Uterus (tissue), 4 donors: ENCODE data around the gene LKAAEAR1. TPM values are rescaled to one million over a fixed set of nuclear protein-coding genes. Genes with fewer than 3 reads are reported as not detected.
"Not testable (repeated sequence)": the region's sequence is repeated elsewhere in the genome, so short reads cannot be mapped to it uniquely, and the experiment has no call there.

Experiments
- DNase-seq, 2 donors: peaks; one replicate each; pipeline ENCODE4 v3.0.0-alpha.2; 2019 to 2020
- H3K27ac ChIP-seq, 2 donors: fragments of 200-600 bp; sonication (generic); 1 replicate in 1 of 2; 2 replicates in 1 of 2; pipeline ENCODE4 v1.5.1; 2016 to 2018
- H3K27me3 ChIP-seq, 2 donors: fragments of 200-600 bp; sonication (generic); one replicate each; pipeline ENCODE4 v1.5.1; 2018 to 2019; ENCODE audit warnings: control low read depth in 1 of 2
- H3K36me3 ChIP-seq, 2 donors: fragments of 200-600 bp; sonication (generic); one replicate each; pipeline ENCODE4 v1.5.1; 2019; ENCODE audit warnings: control low read depth in 1 of 2
- H3K4me1 ChIP-seq, 2 donors: fragments of 200-600 bp; sonication (generic); one replicate each; pipeline ENCODE4 v1.5.1; 2018 to 2019; ENCODE audit warnings: control low read depth in 1 of 2
- H3K4me3 ChIP-seq, 2 donors: fragments of 200-600 bp; sonication (generic); 1 replicate in 1 of 2; 2 replicates in 1 of 2; pipeline ENCODE4 v1.5.1; 2018 to 2019; ENCODE audit warnings: mild to moderate bottlenecking in 1 of 2
- H3K9me3 ChIP-seq, 2 donors: fragments of 200-600 bp; sonication (generic); one replicate each; pipeline ENCODE4 v1.5.1; 2019; ENCODE audit warnings: control low read depth in 1 of 2
- POLR2A ChIP-seq, 2 donors: fragments of 450-650 bp; IDR thresholded peaks; one replicate each; pipeline ENCODE4 v1.6.1; 2016; ENCODE audit warnings: antibody characterized with exemption in 2 of 2, mild to moderate bottlenecking in 1 of 2, moderate library complexity in 1 of 2
- intact Hi-C: fragments of 100-400 bp; cut with DNase I; formaldehyde crosslinking; loops from one replicate; pipeline ENCODE4 v1.15.1; 2023; ENCODE audit warnings: low total_unique reads
- total RNA-seq, 4 donors: library from RNA; depleted of rRNA in 3 of 4; stranded (reverse); fragments of >200 nt in 3 of 4; gene quantifications; one replicate each; pipeline versions ENCODE4 v1.1.0 to v1.2.4, GENCODE V29; 2014 to 2023
- TF ChIP-seq, protein P1 (sequence below), 4 experiments: fragments of 200-600 bp in 2 of 4; fragments of 450-650 bp in 2 of 4; sonication (generic) in 2 of 4; IDR thresholded peaks; one replicate each; pipeline ENCODE4 v1.5.1; 2016 to 2019; ENCODE audit warnings: antibody characterized with exemption in 4 of 4, mild to moderate bottlenecking in 2 of 4, moderate library complexity in 1 of 4
- donor health status: DM: yes; HTN: yes; CAD: no.

Gene LKAAEAR1
- total RNA-seq, 4 donors from 2014 or later = not detected

DNA sequence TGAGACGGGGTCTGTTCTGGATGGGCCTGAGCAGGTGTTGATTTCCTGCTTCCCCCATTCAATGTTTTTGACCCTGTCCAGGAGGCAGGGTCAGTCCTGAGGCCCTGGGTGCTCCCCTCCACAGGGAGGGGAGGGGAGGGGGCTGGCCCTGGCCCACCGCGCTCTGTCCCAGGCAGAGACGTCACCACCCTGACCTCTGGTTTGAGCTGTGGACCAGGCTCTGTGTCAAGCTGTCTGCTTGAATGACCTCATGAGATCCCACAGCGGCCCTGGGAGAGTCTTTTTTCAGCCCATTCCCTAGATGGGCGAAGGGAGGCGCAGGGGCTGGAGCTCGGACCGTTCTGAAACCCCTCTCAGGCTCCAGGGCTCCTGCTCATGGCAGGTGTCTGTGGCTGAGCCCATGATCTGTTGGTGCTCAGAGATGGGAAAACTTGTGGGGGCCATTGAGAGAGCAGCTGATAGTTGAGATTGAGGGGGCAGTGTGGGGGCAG, 8.9 kb upstream of the LKAAEAR1 start:
- no peak overlapping the region for H3K27ac ChIP-seq
- no peak for TF ChIP-seq POLR2A (IDR thresholded peaks at IDR 0.05)
- TF ChIP-seq, protein P1, sequence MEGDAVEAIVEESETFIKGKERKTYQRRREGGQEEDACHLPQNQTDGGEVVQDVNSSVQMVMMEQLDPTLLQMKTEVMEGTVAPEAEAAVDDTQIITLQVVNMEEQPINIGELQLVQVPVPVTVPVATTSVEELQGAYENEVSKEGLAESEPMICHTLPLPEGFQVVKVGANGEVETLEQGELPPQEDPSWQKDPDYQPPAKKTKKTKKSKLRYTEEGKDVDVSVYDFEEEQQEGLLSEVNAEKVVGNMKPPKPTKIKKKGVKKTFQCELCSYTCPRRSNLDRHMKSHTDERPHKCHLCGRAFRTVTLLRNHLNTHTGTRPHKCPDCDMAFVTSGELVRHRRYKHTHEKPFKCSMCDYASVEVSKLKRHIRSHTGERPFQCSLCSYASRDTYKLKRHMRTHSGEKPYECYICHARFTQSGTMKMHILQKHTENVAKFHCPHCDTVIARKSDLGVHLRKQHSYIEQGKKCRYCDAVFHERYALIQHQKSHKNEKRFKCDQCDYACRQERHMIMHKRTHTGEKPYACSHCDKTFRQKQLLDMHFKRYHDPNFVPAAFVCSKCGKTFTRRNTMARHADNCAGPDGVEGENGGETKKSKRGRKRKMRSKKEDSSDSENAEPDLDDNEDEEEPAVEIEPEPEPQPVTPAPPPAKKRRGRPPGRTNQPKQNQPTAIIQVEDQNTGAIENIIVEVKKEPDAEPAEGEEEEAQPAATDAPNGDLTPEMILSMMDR (IDR thresholded peaks at IDR 0.05) = no peak
- H3K9me3 ChIP-seq = no peaks in the 10 kb centered on the region
- no peaks in the 10 kb centered on the region for H3K4me1 ChIP-seq
- no peak for DNase-seq
- H3K36me3 ChIP-seq = no peaks in the 10 kb centered on the region
- H3K27me3 ChIP-seq = no peaks in the 10 kb centered on the region
- H3K4me3 ChIP-seq = no peak overlapping the region
- intact Hi-C loops = no loop called here

DNA sequence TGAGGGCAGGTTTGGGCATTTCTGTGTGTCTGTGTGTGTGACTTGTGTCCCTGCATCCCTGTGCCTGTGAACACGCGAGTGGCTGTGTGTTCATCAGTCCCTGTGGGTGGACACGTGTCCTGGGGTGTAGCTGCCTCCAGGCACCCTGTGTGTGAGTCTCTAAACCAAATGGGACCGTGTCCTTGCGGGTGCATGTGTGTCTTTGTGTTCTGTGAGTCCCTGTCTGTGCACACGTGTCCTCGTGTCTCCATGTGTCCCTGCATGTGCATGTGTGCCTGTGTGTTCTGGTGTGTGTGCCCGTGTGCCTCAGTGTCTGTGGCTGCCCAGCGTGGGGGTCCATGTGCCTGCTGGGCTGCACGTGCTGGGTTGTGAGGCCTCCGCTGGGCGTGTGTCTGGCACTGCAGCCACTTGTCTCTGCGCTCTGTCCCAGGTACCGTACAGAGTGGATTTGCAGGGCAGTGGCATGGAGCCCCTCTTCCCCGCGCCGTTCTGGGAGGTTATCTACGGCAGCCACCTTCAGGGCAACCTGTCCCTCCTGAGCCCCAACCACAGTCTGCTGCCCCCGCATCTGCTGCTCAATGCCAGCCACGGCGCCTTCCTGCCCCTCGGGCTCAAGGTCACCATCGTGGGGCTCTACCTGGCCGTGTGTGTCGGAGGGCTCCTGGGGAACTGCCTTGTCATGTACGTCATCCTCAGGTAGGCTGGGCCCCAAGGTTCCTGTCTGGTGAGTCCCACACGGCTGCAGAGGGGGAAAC, 8.2 kb upstream of the LKAAEAR1 start:
- peaks cover 0 to 4% of the 10 kb centered on the region in 2 donors for H3K9me3 ChIP-seq
- H3K36me3 ChIP-seq = no peaks in the 10 kb centered on the region
- no peaks in the 10 kb centered on the region for H3K4me1 ChIP-seq
- intact Hi-C loops = no loop called here
- TF ChIP-seq, protein P1 (IDR thresholded peaks at IDR 0.05) = no peak
- TF ChIP-seq POLR2A (IDR thresholded peaks at IDR 0.05) = no peak
- H3K27me3 ChIP-seq = no peaks in the 10 kb centered on the region
- H3K4me3 ChIP-seq = no peak overlapping the region
- no peak overlapping the region for H3K27ac ChIP-seq
- no peak for DNase-seq

DNA sequence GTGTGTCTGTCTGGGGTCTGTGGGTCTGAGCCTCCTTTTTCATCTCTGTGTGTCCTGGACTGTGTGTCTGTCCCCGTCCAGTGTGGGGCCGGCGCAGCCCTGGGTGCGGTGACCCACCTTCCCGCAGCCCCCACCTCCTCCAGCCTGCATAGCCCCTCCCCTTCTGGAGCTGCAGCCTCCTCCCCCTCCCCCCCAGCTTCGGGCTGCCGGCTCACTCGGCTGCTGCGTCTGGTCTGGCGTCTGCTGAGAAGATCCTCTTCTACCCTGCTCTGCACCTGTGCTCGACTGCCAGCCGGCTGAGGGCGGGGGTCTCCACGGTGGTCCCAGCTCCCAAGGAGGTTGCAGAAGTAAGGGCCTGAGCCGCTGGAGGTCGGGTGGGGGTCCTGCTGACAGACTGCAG, 7.6 kb upstream of the LKAAEAR1 start:
- H3K4me1 ChIP-seq = no peaks in the 10 kb centered on the region
- intact Hi-C loops = no loop called here
- peaks cover 0 to 4% of the 10 kb centered on the region in 2 donors for H3K9me3 ChIP-seq
- no peaks in the 10 kb centered on the region for H3K27me3 ChIP-seq
- no peak overlapping the region for H3K4me3 ChIP-seq
- TF ChIP-seq, protein P1 (IDR thresholded peaks at IDR 0.05) = no peak
- no peak for TF ChIP-seq POLR2A (IDR thresholded peaks at IDR 0.05)
- no peak for DNase-seq
- H3K27ac ChIP-seq = no peak overlapping the region
- H3K36me3 ChIP-seq = no peaks in the 10 kb centered on the region

DNA sequence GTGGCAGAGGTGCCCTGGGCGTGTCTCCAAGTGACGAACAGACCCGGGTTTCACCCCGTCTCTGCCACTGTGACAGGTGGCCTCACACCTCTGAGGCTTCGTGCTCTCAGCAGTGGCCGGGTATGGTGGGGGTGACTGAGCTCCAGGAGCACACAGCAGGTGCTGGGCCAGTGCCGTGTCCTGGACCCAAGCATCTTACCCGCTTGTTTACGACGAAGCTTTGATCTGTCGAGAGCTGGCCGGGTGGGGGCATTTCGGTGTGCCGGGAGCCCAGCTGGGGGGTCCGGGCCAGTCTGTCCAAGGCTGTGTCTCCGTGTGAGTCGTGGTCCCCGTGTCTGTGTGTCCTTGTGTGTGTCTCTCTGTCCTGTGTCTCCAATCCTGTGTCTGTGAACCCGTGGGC, 7.1 kb upstream of the LKAAEAR1 start:
- Histone ChIP-seq H3K27me3 (no peaks in the 10 kb centered on the region), H3K36me3 (no peaks in the 10 kb centered on the region), H3K27ac (no peak overlapping the region), H3K4me1 (no peaks in the 10 kb centered on the region), H3K4me3 (no peak overlapping the region), H3K9me3 (peaks cover 0 to 4% of the 10 kb centered on the region in 2 donors)
- intact Hi-C loops = no loop called here
- TF ChIP-seq, protein P1 (IDR thresholded peaks at IDR 0.05) = no peak
- no peak for TF ChIP-seq POLR2A (IDR thresholded peaks at IDR 0.05)
- no peak for DNase-seq

DNA sequence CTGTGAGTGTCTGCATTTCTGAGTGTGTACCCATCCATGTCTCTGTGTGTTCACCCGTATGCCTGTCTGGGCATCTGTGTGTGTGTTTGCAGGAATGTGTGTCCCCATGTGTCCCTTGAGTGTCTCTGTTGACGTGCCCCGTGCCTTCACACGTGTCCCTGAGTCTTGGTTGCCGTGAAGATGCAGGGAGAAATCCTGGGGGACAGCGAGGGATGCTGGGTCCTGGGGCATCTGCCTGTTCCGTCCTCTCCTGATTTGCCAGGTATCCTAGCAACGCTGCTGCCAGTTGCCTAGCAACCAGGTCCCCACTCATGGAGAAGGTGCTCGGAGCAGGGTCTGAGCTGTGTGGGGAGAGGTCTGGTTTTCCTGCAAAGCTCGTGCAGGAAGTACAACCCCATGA, 6.0 kb upstream of the LKAAEAR1 start:
- TF ChIP-seq, protein P1 (IDR thresholded peaks at IDR 0.05) = no peak
- TF ChIP-seq POLR2A (IDR thresholded peaks at IDR 0.05) = no peak
- H3K27me3 ChIP-seq = no peaks in the 10 kb centered on the region
- H3K4me1 ChIP-seq = no peaks in the 10 kb centered on the region
- H3K27ac ChIP-seq = no peak overlapping the region
- no peak for DNase-seq
- H3K4me3 ChIP-seq = no peak overlapping the region
- H3K36me3 ChIP-seq = no peaks in the 10 kb centered on the region
- intact Hi-C loops = no loop called here
- H3K9me3 ChIP-seq = peaks cover 0 to 4% of the 10 kb centered on the region in 2 donors

DNA sequence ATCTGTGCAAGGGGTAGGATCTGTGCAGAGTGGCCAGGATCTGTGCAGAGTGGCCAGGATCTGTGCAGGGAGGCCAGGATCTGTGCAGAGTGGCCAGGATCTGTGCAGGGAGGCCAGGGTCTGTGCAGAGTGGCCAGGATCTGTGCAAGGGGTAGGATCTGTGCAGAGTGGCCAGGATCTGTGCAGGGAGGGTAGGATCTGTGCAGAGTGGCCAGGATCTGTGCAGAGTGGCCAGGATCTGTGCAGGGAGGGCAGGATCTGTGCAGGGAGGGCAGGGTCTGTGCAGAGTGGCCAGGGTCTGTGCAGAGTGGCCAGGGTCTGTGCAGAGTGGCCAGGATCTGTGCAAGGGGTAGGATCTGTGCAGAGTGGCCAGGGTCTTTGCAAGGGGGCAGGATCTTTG, 4.4 kb upstream of the LKAAEAR1 start:
- intact Hi-C loops, H3K27ac ChIP-seq, DNase-seq, H3K27me3 ChIP-seq, H3K4me1 ChIP-seq, H3K9me3 ChIP-seq, H3K4me3 ChIP-seq, H3K36me3 ChIP-seq: not testable (repeated sequence)

DNA sequence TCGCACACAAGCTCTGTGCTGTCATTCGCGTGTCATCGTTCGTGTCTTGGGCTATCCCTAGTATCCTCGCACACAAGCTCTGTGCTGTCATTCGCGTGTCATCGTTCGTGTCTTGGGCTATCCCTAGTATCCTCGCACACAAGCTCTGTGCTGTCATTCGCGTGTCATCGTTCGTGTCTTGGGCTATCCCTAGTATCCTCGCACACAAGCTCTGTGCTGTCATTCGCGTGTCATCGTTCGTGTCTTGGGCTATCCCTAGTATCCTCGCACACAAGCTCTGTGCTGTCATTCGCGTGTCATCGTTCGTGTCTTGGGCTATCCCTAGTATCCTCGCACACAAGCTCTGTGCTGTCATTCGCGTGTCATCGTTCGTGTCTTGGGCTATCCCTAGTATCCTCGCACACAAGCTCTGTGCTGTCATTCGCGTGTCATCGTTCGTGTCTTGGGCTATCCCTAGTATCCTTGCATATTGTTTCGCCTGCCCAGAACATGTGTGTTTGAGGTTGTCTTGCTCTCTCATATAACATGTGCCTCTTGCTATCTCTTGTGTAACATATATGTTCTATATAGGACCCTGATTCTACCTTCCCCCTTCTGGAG, 3.1 kb upstream of the LKAAEAR1 start:
- H3K4me1 ChIP-seq, H3K9me3 ChIP-seq, H3K27ac ChIP-seq, intact Hi-C loops, H3K4me3 ChIP-seq, H3K36me3 ChIP-seq, DNase-seq, H3K27me3 ChIP-seq: not testable (repeated sequence)
